ENCODE measurements around the gene ADORA2A. TPM values are rescaled to one million over a fixed set of nuclear protein-coding genes. Genes with fewer than 3 reads are reported as not detected.

ADORA2A gene
- total and polyA plus RNA-seq, 2 of the 13 experiments (the other 11 are each of a cell fraction or from before 2014, with no cell fraction given): 3.3 to 5.0 TPM

GRCh38 chr22:24435323-24435645 is 7.9 kb downstream of the ADORA2A start:
- no TSS peak for BruUV-seq (replicated peaks)
- CTCF ChIA-PET (ENCODE audit: low intra/inter-chr PET ratio, low total read pairs): no interaction called here
- POLR2A ChIA-PET: interaction anchor here (1.3 kb wide), 1 partner anchor 15 kb away, joined by 3 read pairs; no protein-coding TSS in a partner anchor
- DNase-seq (ENCODE audit: low spot score) (no peak), ATAC-seq (no peak), FAIRE-seq (no peak)
- in situ Hi-C loops (cut with HindIII; ENCODE audit: extremely low pct_ligation_motif_present, low pct_unique_long_range_greater_than_20kb): no loop called here
- H3K4me3 ChIP-seq (replicated peaks in 1 of 3; ENCODE audit: insufficient read depth in 1 of 3, low read depth in 2 of 3, low read length in 3 of 3): no peak overlapping the region
- intact Hi-C loops (cut with micrococcal nuclease; ENCODE audit: unreplicated experiment): no loop called here
- H3K9me3 ChIP-seq (ENCODE audit: low read length): no peaks in the 10 kb centered on the region
- no peak overlapping the region for H3K9ac ChIP-seq (ENCODE audit: insufficient read depth, low read depth, low read length)
- no peak overlapping the region for H3K27ac ChIP-seq (ENCODE audit: extremely low read length, insufficient read depth, low read length)
- H3K4me1 ChIP-seq (ENCODE audit: insufficient read depth, low read length): peaks cover 24% of the 10 kb centered on the region
- no peak overlapping the region for H3K4me2 ChIP-seq (ENCODE audit: low read depth, low read length)
- H2AFZ ChIP-seq (ENCODE audit: low read length): no peak overlapping the region
- WGBS (ENCODE audit: low lambda C conversion rate): 78% methylated on average over 2 of the region's 2 CpGs
- no peaks in the 10 kb centered on the region for H3K36me3 ChIP-seq (replicated peaks in 1 of 2; ENCODE audit: control insufficient read depth in 1 of 2, insufficient read depth in 2 of 2, low read length in 2 of 2)
- H4K20me1 ChIP-seq (ENCODE audit: insufficient read depth, low read length): no peaks in the 10 kb centered on the region
- no peaks in the 10 kb centered on the region for H3K79me2 ChIP-seq (ENCODE audit: insufficient read depth, low read length)
- H3K27me3 ChIP-seq (ENCODE audit: control insufficient read depth in 1 of 2, insufficient read depth in 2 of 2, low read length in 2 of 2): no peaks in the 10 kb centered on the region
- TF ChIP-seq SOX5 (CRISPR knock-in tag; IDR thresholded peaks at IDR 0.05; ENCODE audit: borderline replicate concordance): no peak
- no peak for TF ChIP-seq ZNF296 (CRISPR knock-in tag; conservative IDR thresholded peaks at IDR 0.05)
- no peak for TF ChIP-seq ZEB1 (IDR thresholded peaks at IDR 0.05; ENCODE audit: insufficient replicate concordance, low read depth)
- no peak for TF ChIP-seq POLR2AphosphoS2 (IDR thresholded peaks at IDR 0.05; ENCODE audit: low read depth, low read length)
- TF ChIP-seq AGO2 (optimal IDR thresholded peaks at IDR 0.05; ENCODE audit: low read depth, low read length): no peak
- TF ChIP-seq ZNF737 (CRISPR knock-in tag; IDR thresholded peaks at IDR 0.05; ENCODE audit: borderline replicate concordance): no peak
- TF ChIP-seq ZNF83 (CRISPR knock-in tag; IDR thresholded peaks at IDR 0.05; ENCODE audit: borderline replicate concordance): no peak
- no peak for TF ChIP-seq RAD21 (CRISPR knock-in tag; IDR thresholded peaks at IDR 0.05)
- TF ChIP-seq SALL2 (CRISPR knock-in tag; IDR thresholded peaks at IDR 0.05): no peak
- no peak for TF ChIP-seq ZNF124 (CRISPR knock-in tag; IDR thresholded peaks at IDR 0.05)
- TF ChIP-seq ATF1 (CRISPR knock-in tag; IDR thresholded peaks at IDR 0.05): no peak
- no peak for TF ChIP-seq TRIM22 (IDR thresholded peaks at IDR 0.05)
- no peak for TF ChIP-seq ZBTB7B (CRISPR knock-in tag; IDR thresholded peaks at IDR 0.05)

Data from HepG2 (cell line).